GF-D8 (cell line): Measurements from ENCODE around the gene CDH13.

Experiments used
- DNase-seq: peaks from one replicate; lab custom pipeline; 2025; lab: John Stamatoyannopoulos, UW

CDH13 gene

GRCh38 chr16:83307594-83307992, 680.8 kb downstream of the CDH13 start:
- DNase-seq: no peak

- DNase-seq: no peak
Measured at GRCh38 chr16:83308414-83308813, 681.6 kb downstream of the CDH13 start.

GRCh38 chr16:83310816-83311215, 684.0 kb downstream of the CDH13 start:
- no peak for DNase-seq

GRCh38 chr16:83312015-83312717, 685.4 kb downstream of the CDH13 start:
- no peak for DNase-seq

- no peak for DNase-seq
Measured at GRCh38 chr16:83312718-83313245, 686.0 kb downstream of the CDH13 start.

GRCh38 chr16:83315271-83315670, 688.5 kb downstream of the CDH13 start:
- DNase-seq: no peak

GRCh38 chr16:83316458-83316857, 689.7 kb downstream of the CDH13 start:
- no peak for DNase-seq

GRCh38 chr16:83318390-83318789, 691.6 kb downstream of the CDH13 start:
- DNase-seq: no peak

- DNase-seq: no peak
Measured at GRCh38 chr16:83328936-83329335, 702.2 kb downstream of the CDH13 start.

GRCh38 chr16:83329441-83329840, 702.7 kb downstream of the CDH13 start:
- no peak for DNase-seq

- DNase-seq: no peak
Measured at GRCh38 chr16:83330251-83330650, 703.5 kb downstream of the CDH13 start.

GRCh38 chr16:83335076-83335475, 708.3 kb downstream of the CDH13 start:
- no peak for DNase-seq

GRCh38 chr16:83336603-83337002, 709.8 kb downstream of the CDH13 start:
- DNase-seq: no peak

GRCh38 chr16:83338138-83338537, 711.4 kb downstream of the CDH13 start:
- DNase-seq: no peak

GRCh38 chr16:83338941-83339340, 712.2 kb downstream of the CDH13 start:
- DNase-seq: no peak

- no peak for DNase-seq
Measured at GRCh38 chr16:83343935-83344366, 717.2 kb downstream of the CDH13 start.

- DNase-seq: no peak
Measured at GRCh38 chr16:83345846-83346640, 719.3 kb downstream of the CDH13 start.

GRCh38 chr16:83348991-83349390, 722.2 kb downstream of the CDH13 start:
- DNase-seq: no peak

GRCh38 chr16:83350481-83350880, 723.7 kb downstream of the CDH13 start:
- DNase-seq: no peak

- no peak for DNase-seq
Measured at GRCh38 chr16:83351846-83352245, 725.1 kb downstream of the CDH13 start.

GRCh38 chr16:83353241-83353640, 726.5 kb downstream of the CDH13 start:
- no peak for DNase-seq

GRCh38 chr16:83354015-83354414, 727.2 kb downstream of the CDH13 start:
- DNase-seq: no peak

- DNase-seq: no peak
Measured at GRCh38 chr16:83355570-83356218, 728.9 kb downstream of the CDH13 start.
